Naive thymus-derived CD4-positive, alpha-beta T cell (primary cell): Measurements from ENCODE around the gene INTS2. TPM values are rescaled to one million over a fixed set of nuclear protein-coding genes. Genes with fewer than 3 reads are reported as not detected.
A peak's percentile ranks its signal among the peaks of the same experiment; 100 is the strongest.

Experiments
- ATAC-seq: fragments of 150-1000 bp; cut with Tn5 transposase; 2 replicates; pipeline ENCODE4 v1.10.0; 2021; ENCODE audit warnings: mild to moderate bottlenecking, moderate library complexity
- CTCF ChIA-PET: fragments of 350-600 bp; sonication (Branson Sonifier 250); formaldehyde crosslinking; loops from one replicate; lab custom pipeline; 2021; ENCODE audit warnings: antibody characterized with exemption; lab: Charles Lee
- POLR2A ChIA-PET: fragments of 350-600 bp; sonication (Branson Sonifier 250); formaldehyde crosslinking; loops from one replicate; lab custom pipeline; 2021; ENCODE audit warnings: antibody characterized with exemption, inconsistent platforms; lab: Charles Lee
- DNase-seq, 9 donors: peaks; one replicate each; pipeline versions ENCODE4 v3.0.0 to v3.0.0-alpha.2; 2020 to 2022; ENCODE audit warnings: mixed read lengths in 1 of 9
- H3K27ac ChIP-seq: one replicate; pipeline ENCODE4 v1.7.0; 2013; ENCODE audit warnings: mild to moderate bottlenecking, low read depth, low read length, moderate library complexity
- H3K27me3 ChIP-seq, 2 donors: one replicate each; pipeline ENCODE4 v1.7.0; 2013; ENCODE audit warnings: low read length in 2 of 2, mild to moderate bottlenecking in 2 of 2, moderate library complexity in 2 of 2; ENCODE audit not compliant: control insufficient read depth in 2 of 2, insufficient read depth in 2 of 2
- H3K36me3 ChIP-seq, 3 experiments: 1 replicate in 2 of 3; 2 replicates in 1 of 3; pipeline ENCODE4 v1.7.0; 2013; ENCODE audit warnings: low read length in 3 of 3, mild to moderate bottlenecking in 3 of 3, moderate library complexity in 1 of 3; ENCODE audit not compliant: insufficient read depth in 3 of 3, control insufficient read depth in 2 of 3
- H3K4me1 ChIP-seq, 2 donors: one replicate each; pipeline ENCODE4 v1.7.0; 2013; ENCODE audit warnings: low read length in 2 of 2, mild to moderate bottlenecking in 2 of 2, moderate library complexity in 1 of 2; ENCODE audit not compliant: control insufficient read depth in 2 of 2, insufficient read depth in 2 of 2
- H3K4me3 ChIP-seq: 2 replicates; pipeline ENCODE4 v1.7.0; 2013; ENCODE audit warnings: mild to moderate bottlenecking, low read length
- H3K9me3 ChIP-seq, 3 experiments: 1 replicate in 2 of 3; 2 replicates in 1 of 3; pipeline ENCODE4 v1.7.0; 2013; ENCODE audit warnings: low read length in 3 of 3; ENCODE audit not compliant: control insufficient read depth in 2 of 3
- H3K27ac Mint-ChIP-seq, 9 donors: one replicate each; pipeline ENCODE4 v1.8.0; 2020 to 2022; ENCODE audit warnings: mixed read lengths in 9 of 9, mild to moderate bottlenecking in 8 of 9, moderate library complexity in 5 of 9, inconsistent platforms in 2 of 9
- H3K27me3 Mint-ChIP-seq, 5 donors: one replicate each; pipeline ENCODE4 v1.8.0; 2021 to 2022; ENCODE audit warnings: mixed read lengths in 5 of 5, mild to moderate bottlenecking in 1 of 5
- H3K36me3 Mint-ChIP-seq, 5 donors: one replicate each; pipeline ENCODE4 v1.8.0; 2020 to 2022; ENCODE audit warnings: mixed read lengths in 5 of 5, mild to moderate bottlenecking in 3 of 5, inconsistent platforms in 1 of 5
- H3K4me1 Mint-ChIP-seq, 7 donors: one replicate each; pipeline ENCODE4 v1.8.0; 2020 to 2022; ENCODE audit warnings: mixed read lengths in 7 of 7, mild to moderate bottlenecking in 3 of 7, inconsistent platforms in 1 of 7
- H3K4me3 Mint-ChIP-seq, 10 donors: one replicate each; pipeline ENCODE4 v1.8.0; 2020 to 2022; ENCODE audit warnings: mild to moderate bottlenecking in 10 of 10, mixed read lengths in 10 of 10, moderate library complexity in 6 of 10, inconsistent platforms in 2 of 10
- H3K9me3 Mint-ChIP-seq, 11 donors: one replicate each; pipeline ENCODE4 v1.8.0; 2020 to 2022; ENCODE audit warnings: mixed read lengths in 11 of 11, mild to moderate bottlenecking in 4 of 11, inconsistent platforms in 1 of 11, moderate library complexity in 1 of 11
- intact Hi-C, 2 donors: fragments of 100-400 bp; cut with micrococcal nuclease; formaldehyde crosslinking; loops; one replicate each; pipeline ENCODE4 v1.15.1; 2023
- polyA plus RNA-seq, 2 donors: library from polyadenylated mRNA; unstranded; fragments of 300-500 nt; fragmentation: Illumina TruSeq; gene quantifications; one replicate each; pipeline ENCODE4 v1.2.3, GENCODE V29; 2021
- total RNA-seq, 6 experiments: library from RNA in 5 of 6; stranded (reverse) in 5 of 6; gene quantifications; 1 replicate in 5 of 6; 2 replicates in 1 of 6; pipeline ENCODE4 v1.2.3 and lab custom pipeline; 2021 to 2026

INTS2 gene
- total and polyA plus RNA-seq, 7 experiments from 2014 or later = 4.7 to 24.4 (median 16.1) TPM

GRCh38 chr17:61842899-61843298, 84.9 kb downstream of the INTS2 start:
- H3K36me3 Mint-ChIP-seq = peaks cover 0 to 28% (median 15%) of the 10 kb centered on the region in 5 donors
- Histone ChIP-seq H3K27ac (no peak overlapping the region), H3K4me1 (no peaks in the 10 kb centered on the region), H3K9me3 (no peaks in the 10 kb centered on the region), H3K4me3 (no peak overlapping the region), H3K27me3 (no peaks in the 10 kb centered on the region), H3K36me3 (peaks cover 0 to 3% (median 0%) of the 10 kb centered on the region in 3 experiments)
- intact Hi-C loops = no loop called here
- H3K27ac Mint-ChIP-seq = no peak overlapping the region
- no peak overlapping the region for H3K4me3 Mint-ChIP-seq
- no peak for ATAC-seq
- ChIA-PET POLR2A (no interaction called here), CTCF (interaction anchor here (0.9 kb wide), 1 partner anchor 9 kb away, joined by 3 read pairs; no protein-coding TSS in a partner anchor)
- H3K27me3 Mint-ChIP-seq = no peaks in the 10 kb centered on the region
- DNase-seq = no peak
- H3K9me3 Mint-ChIP-seq = no peaks in the 10 kb centered on the region
- no peaks in the 10 kb centered on the region for H3K4me1 Mint-ChIP-seq

GRCh38 chr17:61839300-61839786, 88.4 kb downstream of the INTS2 start:
- Histone ChIP-seq H3K4me1 (no peaks in the 10 kb centered on the region), H3K36me3 (no peaks in the 10 kb centered on the region), H3K9me3 (no peaks in the 10 kb centered on the region), H3K4me3 (no peak overlapping the region), H3K27me3 (no peaks in the 10 kb centered on the region), H3K27ac (no peak overlapping the region)
- POLR2A ChIA-PET = no interaction called here
- Mint-ChIP-seq H3K4me3 (no peak overlapping the region), H3K27ac (no peak overlapping the region), H3K36me3 (peaks cover 0 to 11% (median 8%) of the 10 kb centered on the region in 5 donors), H3K27me3 (no peaks in the 10 kb centered on the region), H3K9me3 (no peaks in the 10 kb centered on the region), H3K4me1 (no peaks in the 10 kb centered on the region)
- CTCF ChIA-PET = no interaction called here
- intact Hi-C loops = loop anchor here in 1 of 2 donors (5.0 kb wide), 1 partner anchor 1117 kb away; no protein-coding TSS in a partner anchor
- DNase-seq (no peak), ATAC-seq (no peak)

- CTCF ChIA-PET = no interaction called here
- Histone ChIP-seq H3K9me3 (no peaks in the 10 kb centered on the region), H3K36me3 (no peaks in the 10 kb centered on the region), H3K4me1 (no peaks in the 10 kb centered on the region), H3K27ac (no peak overlapping the region), H3K27me3 (no peaks in the 10 kb centered on the region), H3K4me3 (no peak overlapping the region)
- H3K4me1 Mint-ChIP-seq = no peaks in the 10 kb centered on the region
- intact Hi-C loops = loop anchor here (1.0 to 5.0 kb wide), 5 partner anchors 201 to 1115 kb away; no protein-coding TSS in a partner anchor
- peak in 6 of 9 donors; percentile 16 to 31 (median 27) for DNase-seq
- ATAC-seq = peak; percentile 70
- no peak overlapping the region for H3K27ac Mint-ChIP-seq
- POLR2A ChIA-PET = no interaction called here
- H3K9me3 Mint-ChIP-seq = no peaks in the 10 kb centered on the region
- H3K27me3 Mint-ChIP-seq = no peaks in the 10 kb centered on the region
- peaks cover 0 to 4% (median 0%) of the 10 kb centered on the region in 5 donors for H3K36me3 Mint-ChIP-seq
- H3K4me3 Mint-ChIP-seq = no peak overlapping the region
These were observed 90.4 kb downstream of the INTS2 start for GRCh38 chr17:61837175-61838051.

- intact Hi-C loops = loop anchor here (1.0 to 5.0 kb wide), 5 partner anchors 200 to 1114 kb away; no protein-coding TSS in a partner anchor
These were observed 91.3 kb downstream of the INTS2 start for GRCh38 chr17:61836266-61837174.

GRCh38 chr17:61835606-61836005, 92.2 kb downstream of the INTS2 start:
- H3K4me1 ChIP-seq = no peaks in the 10 kb centered on the region
- H3K27me3 ChIP-seq = no peaks in the 10 kb centered on the region
- DNase-seq (no peak), ATAC-seq (no peak)
- H3K36me3 Mint-ChIP-seq = no peaks in the 10 kb centered on the region
- no peak overlapping the region for H3K27ac ChIP-seq
- no peaks in the 10 kb centered on the region for H3K27me3 Mint-ChIP-seq
- H3K27ac Mint-ChIP-seq = no peak overlapping the region
- no peak overlapping the region for H3K4me3 Mint-ChIP-seq
- intact Hi-C loops = loop anchor here in 1 of 2 donors (2.0 to 5.0 kb wide), 2 partner anchors 833 to 1113 kb away; no protein-coding TSS in a partner anchor
- no peak overlapping the region for H3K4me3 ChIP-seq
- no peaks in the 10 kb centered on the region for H3K9me3 Mint-ChIP-seq
- no peaks in the 10 kb centered on the region for H3K4me1 Mint-ChIP-seq
- no peaks in the 10 kb centered on the region for H3K9me3 ChIP-seq
- ChIA-PET POLR2A (no interaction called here), CTCF (interaction anchor here (1.0 kb wide), 1 partner anchor 426 kb away, joined by 3 read pairs; no protein-coding TSS in a partner anchor)
- no peaks in the 10 kb centered on the region for H3K36me3 ChIP-seq

More at GRCh38 chr17:61836266-61837174, 91.3 kb downstream of the INTS2 start:
- H3K4me3 Mint-ChIP-seq = no peak overlapping the region
- H3K36me3 Mint-ChIP-seq = no peaks in the 10 kb centered on the region
- DNase-seq (no peak), ATAC-seq (no peak)
- POLR2A ChIA-PET = no interaction called here
- H3K9me3 Mint-ChIP-seq = no peaks in the 10 kb centered on the region
- no peak overlapping the region for H3K27ac ChIP-seq
- no peaks in the 10 kb centered on the region for H3K27me3 Mint-ChIP-seq
- no peaks in the 10 kb centered on the region for H3K9me3 ChIP-seq
- H3K4me3 ChIP-seq = no peak overlapping the region
- no peaks in the 10 kb centered on the region for H3K4me1 ChIP-seq
- CTCF ChIA-PET = interaction anchor here (1.0 kb wide), 1 partner anchor 426 kb away, joined by 3 read pairs; no protein-coding TSS in a partner anchor
- no peaks in the 10 kb centered on the region for H3K36me3 ChIP-seq
- H3K27ac Mint-ChIP-seq = no peak overlapping the region
- H3K4me1 Mint-ChIP-seq = no peaks in the 10 kb centered on the region
- H3K27me3 ChIP-seq = no peaks in the 10 kb centered on the region

- no peak for DNase-seq
- POLR2A ChIA-PET = no interaction called here
- Mint-ChIP-seq H3K36me3 (peaks cover 0 to under 1% (median 0%) of the 10 kb centered on the region in 5 donors), H3K4me3 (no peak overlapping the region), H3K27me3 (no peaks in the 10 kb centered on the region), H3K27ac (no peak overlapping the region), H3K9me3 (no peaks in the 10 kb centered on the region), H3K4me1 (no peaks in the 10 kb centered on the region)
- Histone ChIP-seq H3K27ac (no peak overlapping the region), H3K4me1 (no peaks in the 10 kb centered on the region), H3K36me3 (no peaks in the 10 kb centered on the region), H3K9me3 (no peaks in the 10 kb centered on the region), H3K27me3 (no peaks in the 10 kb centered on the region), H3K4me3 (no peak overlapping the region)
- ATAC-seq = no peak
- intact Hi-C loops = loop anchor here in 1 of 2 donors (5.0 kb wide), 1 partner anchor 1112 kb away; no protein-coding TSS in a partner anchor
- CTCF ChIA-PET = interaction anchor here (0.6 to 1.0 kb wide), 3 partner anchors 8 to 422 kb away, joined by 3 read pairs; no protein-coding TSS in a partner anchor
These were observed 93.2 kb downstream of the INTS2 start for GRCh38 chr17:61834610-61835009.
